DMS 273 treated with DMSO at 0.1 percent for 48 hours (cell line): ENCODE measurements around the gene TXNRD2.

ENCODE experiments used
- DNase-seq: peaks from one replicate; lab custom pipeline; 2025; lab: John Stamatoyannopoulos, UW

TXNRD2 gene

GRCh38 chr22:19941365-19942082, at the start of gene TXNRD2, which contains the start of gene COMT:
Gene TXNRD2, minus strand, starts transcription at chr22:19941818. Its CDS starts 15 bp downstream, at chr22:19941803.
Gene COMT, plus strand, starts transcription at chr22:19941772. Its CDS starts 20,755 bp downstream, at chr22:19962527.
- DNase-seq, result no peak

- no peak for DNase-seq
Observed at GRCh38 chr22:19991395-19991644, 49.7 kb upstream of the TXNRD2 start.

GRCh38 chr22:19990609-19991394, 49.2 kb upstream of the TXNRD2 start:
- DNase-seq, result no peak

- DNase-seq, result no peak
Observed at GRCh38 chr22:19990188-19990587, 48.6 kb upstream of the TXNRD2 start.

- no peak for DNase-seq
Observed at GRCh38 chr22:19989725-19990067, 48.1 kb upstream of the TXNRD2 start.

DNA sequence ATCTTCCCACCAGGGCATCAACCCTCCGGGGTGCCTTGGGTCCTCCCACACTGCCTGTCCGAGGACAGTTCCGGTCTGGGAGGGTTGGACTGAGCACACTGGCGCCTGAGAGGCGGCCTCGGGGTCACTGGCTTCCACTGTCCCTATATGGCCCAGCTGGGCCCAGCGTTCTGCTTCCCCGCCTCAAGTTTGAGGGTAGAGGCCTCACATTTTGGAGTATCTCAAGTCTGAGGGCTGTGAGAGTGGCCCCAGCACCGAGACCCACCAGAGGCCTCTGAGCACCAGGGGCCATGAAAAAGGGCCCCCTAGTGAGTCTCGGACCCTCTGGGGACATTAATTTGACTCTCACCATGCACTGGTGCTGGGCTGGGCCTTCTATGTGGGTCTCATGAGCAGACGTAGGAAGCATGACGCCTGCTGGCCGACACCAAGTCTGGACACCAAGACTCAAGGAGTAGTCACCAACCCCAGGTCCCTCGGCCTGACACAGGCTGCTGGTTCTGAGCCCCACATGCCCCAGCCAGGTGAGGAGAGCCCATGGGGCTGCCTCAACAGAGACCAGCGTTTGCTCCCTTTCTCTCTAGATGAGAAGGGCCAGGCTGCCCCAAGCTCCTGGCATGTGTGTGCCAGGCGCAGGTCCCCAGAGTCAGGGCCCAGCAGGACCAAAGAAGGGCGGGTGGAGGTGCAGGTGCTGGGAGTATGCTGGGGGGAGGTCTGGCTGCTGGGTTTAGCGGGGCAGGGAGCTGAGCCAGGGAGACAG, 47.5 kb upstream of the TXNRD2 start:
- DNase-seq, result no peak

DNA sequence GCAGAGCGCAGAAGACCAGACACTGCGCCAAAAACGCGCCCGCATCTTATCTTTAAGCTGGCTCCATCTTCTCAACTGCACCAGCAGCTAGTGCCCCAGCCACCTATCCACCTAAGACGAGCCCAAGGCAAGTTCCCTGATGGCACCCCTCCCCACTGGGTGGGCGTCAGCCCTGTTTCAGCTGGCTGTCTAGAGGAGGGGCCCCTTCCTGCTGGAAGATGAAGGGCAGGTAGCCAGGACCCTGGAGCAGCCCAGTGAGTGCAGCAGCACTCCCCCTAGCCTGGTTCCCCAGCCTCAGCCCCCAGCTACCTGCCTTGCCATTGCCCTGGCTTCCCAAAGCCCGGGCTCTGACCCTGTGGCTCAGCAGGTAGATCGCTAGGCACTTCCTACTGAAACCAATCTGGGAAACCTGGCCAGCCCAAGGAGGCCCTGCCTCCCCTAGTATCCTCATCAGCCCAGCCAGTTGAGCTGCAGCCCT, 46.8 kb upstream of the TXNRD2 start:
- DNase-seq, result no peak

GRCh38 chr22:19987394-19988306, 46.0 kb upstream of the TXNRD2 start:
- no peak for DNase-seq

GRCh38 chr22:19986410-19987341, 45.1 kb upstream of the TXNRD2 start:
- no peak for DNase-seq

GRCh38 chr22:19986011-19986409, 44.4 kb upstream of the TXNRD2 start:
- no peak for DNase-seq

- DNase-seq, result no peak
Observed at GRCh38 chr22:19984851-19985811, 43.5 kb upstream of the TXNRD2 start.

- DNase-seq, result no peak
Observed at GRCh38 chr22:19984201-19984753, 42.7 kb upstream of the TXNRD2 start.

DNA sequence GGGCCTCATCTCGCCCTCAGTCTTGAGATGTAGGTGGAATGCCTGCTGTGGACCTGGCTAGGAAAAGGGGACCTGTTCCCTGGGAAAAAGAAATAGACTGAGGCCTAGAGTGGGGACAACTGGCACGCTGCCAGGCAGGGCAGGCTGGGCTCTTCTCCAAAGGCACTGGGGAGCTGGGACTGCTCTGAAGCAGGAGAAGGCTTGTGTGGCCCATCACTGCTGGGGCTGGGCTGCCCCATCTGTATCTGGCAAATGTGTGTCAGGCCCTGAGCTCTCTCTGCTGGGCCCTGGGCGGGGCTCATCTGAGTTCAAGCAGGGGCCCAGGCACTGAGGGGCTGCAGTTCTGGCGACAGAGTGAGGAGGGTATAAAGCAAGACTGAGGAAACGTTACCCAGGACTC, 42.1 kb upstream of the TXNRD2 start:
- DNase-seq, result no peak

GRCh38 chr22:19982991-19983578, 41.5 kb upstream of the TXNRD2 start:
- DNase-seq, result no peak

DNA sequence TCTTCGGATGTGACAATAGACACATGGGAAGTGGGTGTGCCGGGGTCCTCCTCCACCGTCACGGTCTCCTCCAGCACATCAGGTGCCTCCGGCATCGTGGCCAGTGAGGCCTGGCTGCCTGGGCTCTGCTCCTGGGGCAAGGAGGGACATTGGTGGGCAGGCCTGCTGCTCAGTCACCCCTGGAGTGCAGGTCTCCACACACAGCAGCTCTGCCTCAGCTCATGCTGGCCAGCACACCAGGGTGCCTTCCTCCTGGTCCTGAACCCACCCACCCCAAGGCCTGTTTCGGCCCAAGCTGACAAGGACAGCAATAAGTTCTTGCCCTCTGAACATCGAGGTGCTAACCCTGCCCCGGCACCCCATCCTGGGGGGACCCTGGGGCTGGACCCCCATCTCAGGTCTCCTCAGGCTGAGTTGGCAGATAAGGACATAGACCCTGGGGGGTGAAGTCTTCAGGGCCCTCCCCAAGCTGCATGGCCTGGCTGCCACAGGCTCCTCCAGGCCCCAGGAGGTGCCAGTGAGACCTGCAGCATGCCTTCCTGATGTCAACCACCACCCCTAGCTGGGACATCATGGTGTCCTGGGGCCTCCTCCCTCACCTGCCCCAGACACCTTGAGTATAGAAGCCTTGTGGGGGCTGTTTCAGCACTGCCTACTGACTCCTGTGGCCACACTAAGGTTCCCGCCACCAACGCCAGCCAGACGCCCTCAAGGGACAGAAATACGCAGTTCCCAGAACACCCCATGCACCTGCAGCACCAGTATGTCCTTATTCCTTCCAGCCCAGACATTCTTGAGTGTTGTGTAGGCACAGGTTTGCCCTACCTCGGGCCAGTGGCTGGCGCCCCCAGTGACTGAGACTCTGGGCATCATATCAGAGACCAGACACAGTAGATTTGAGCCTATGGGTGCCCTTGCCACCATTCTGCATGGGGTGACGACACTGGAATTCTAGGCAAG, 40.6 kb upstream of the TXNRD2 start:
- DNase-seq, result no peak

DNA sequence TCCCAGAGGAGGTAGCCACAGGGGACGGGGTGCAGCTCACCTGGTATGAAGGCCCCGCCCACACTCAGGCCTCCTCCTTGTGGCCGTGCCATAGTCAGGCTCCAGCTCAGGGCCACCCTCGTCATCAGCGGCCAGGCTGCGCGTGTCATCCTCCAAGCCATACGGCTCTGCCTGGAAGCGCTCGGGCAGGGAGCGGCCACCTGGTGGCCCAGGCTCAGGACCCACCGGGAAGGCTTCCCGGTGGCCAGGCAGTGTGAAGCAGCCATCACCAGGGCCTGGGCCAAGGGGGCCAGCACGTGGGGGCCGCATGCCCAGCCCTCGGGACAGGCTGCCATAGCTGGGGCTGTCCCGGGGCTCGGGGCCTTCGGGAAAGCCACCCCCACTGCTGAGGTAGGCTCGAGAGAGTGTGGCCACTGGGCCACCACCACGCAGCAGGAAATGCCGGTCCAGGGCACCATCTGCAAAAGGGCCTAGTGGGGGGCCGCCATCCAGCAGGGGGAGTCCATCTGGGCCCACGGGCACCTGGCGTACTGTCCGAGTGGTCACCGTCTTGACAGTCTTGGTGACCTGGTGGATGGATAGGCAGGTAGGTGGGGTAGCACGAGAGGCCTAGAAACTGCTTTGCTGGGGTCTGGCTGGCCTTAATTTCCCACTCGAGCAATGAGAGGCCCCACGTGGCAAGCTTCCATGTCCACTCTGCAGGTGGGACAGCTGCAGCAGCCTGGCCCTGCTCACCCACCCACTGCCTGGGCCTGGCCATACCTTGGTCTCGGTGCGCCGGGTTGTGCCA, 39.7 kb upstream of the TXNRD2 start:
- DNase-seq, result no peak

GRCh38 chr22:19980766-19981165, 39.1 kb upstream of the TXNRD2 start:
- no peak for DNase-seq
